HG03520 (cell line): Measurements from ENCODE around the gene CRIM1.

ENCODE experiments used
- ATAC-seq: cut with Tn5 transposase; IDR thresholded peaks from one replicate; pipeline ENCODE4 v1.9.1; 2021; ENCODE audit warnings: mild to moderate bottlenecking, moderate library complexity; ENCODE audit not compliant: unreplicated experiment

CRIM1 gene

DNA sequence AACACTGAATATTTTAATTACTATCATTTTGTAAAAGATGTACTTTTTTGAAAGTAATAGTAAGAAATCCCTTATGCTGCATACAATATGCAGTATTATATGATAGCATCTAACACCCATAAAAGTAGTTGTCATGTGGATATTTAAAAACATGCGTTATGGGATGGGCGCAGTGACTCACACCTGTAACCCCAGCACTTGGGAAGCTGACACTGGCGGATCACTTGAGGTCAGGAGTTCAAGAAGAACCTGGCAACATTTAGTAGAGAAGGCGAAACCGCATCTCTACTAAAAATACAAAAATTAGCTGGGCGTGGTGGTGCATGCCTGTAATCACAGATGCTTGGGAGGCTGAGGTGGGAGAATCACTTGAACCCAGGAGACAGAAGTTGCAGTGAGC, 153.5 kb downstream of the CRIM1 start:
- no peak for ATAC-seq

DNA sequence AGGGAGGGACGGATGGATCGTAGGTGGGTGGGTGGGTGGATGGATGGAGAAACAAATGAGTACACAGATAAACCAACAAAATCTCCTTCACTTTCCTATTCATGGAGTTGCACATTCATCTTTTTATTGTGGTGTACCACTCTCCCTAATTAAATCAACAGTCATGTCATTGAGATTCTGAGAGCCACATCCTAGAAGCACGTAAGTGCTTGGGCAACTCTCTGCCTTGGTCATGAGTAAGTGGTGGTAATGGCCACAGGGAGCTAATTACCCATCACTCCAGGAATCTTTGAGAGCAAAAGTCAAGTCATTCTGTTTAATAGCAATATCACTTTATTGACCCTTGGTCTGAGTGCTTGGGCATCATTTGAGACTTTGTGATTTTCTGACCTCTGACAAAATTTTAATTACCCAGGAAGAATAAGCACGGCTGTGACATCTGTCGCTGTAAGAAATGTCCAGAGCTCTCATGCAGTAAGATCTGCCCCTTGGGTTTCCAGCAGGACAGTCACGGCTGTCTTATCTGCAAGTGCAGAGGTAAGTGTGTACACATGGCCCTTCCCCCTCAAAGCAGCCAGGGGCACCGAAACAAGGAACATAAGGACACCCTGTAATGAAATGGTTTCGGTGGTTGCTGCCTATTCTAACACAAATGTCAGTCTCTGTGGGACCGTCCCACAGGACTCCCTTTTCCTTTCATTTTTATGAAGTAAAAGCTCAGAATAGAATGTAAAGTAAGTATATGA, 156.5 kb downstream of the CRIM1 start:
- no peak for ATAC-seq

- ATAC-seq, result no peak
These were observed 157.1 kb downstream of the CRIM1 start for GRCh38 chr2:36512705-36513104.

DNA sequence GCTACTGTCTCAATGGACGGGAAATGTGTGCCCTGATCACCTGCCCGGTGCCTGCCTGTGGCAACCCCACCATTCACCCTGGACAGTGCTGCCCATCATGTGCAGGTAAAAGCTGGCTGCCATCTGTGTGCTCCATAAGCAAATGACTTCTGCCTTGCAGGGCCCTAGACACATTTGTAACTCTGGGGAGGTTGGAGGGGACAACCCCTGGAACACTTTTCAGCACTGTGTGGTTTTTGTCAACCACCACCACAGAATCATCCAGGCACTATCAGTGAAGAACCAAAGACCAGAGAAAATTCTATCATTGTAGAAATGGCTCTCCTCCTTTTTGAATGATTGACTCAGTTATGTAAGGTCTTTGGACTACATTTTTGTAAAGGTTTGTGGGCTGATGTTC, 158.1 kb downstream of the CRIM1 start:
- ATAC-seq, result no peak

DNA sequence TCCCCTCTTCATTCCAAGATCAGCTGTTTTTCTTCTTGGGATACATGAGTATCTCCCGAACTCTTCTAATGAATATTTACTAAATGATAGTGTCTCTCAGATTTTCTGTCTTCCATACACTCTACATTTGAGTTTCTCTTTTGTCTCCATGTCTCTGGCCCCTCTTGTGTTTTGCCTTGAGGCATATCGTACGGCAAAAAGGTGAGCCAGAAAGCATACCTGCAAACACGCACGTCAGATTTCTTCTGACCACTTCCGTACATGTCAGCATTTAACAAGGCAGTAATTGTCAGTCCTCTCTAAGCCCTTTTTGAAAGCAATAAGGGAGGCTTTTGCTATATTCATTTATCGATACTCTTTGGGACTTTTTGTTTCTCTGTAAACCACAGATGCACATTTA, 160.0 kb downstream of the CRIM1 start:
- ATAC-seq, result no peak

DNA sequence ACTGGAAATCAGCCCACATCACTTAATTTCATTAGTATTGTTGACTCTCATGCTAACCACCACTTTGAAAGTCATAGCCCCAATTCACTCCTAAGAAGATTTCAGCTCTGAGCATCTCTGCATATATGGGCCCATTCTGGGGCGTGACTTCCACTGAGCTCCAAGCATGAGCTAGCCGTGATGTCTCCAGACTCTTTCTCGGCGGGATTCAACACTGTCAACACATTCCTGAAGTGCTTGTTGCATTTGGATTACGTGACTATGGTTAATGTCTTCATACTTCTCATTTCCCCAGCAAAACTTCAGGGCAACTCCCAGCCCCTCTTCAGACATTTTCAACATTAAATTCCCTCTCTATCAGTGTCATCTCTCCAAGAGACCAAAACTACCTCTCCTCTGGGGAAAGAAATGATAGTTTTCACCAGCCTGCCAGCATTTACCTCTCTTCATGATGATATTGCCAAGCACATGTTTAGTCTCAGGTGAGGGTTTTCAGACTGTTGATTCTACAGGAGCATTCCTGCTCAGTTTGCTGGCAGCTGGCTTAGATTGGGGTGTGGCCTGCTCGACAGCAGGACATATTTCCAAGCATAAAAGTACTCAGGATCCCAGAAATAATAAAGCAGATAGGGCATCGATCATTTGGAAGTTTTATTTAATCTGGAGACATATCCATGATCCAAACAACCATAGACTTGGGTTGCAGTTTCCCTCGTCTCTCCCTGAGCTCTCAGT, 160.7 kb downstream of the CRIM1 start:
- ATAC-seq, result no peak

DNA sequence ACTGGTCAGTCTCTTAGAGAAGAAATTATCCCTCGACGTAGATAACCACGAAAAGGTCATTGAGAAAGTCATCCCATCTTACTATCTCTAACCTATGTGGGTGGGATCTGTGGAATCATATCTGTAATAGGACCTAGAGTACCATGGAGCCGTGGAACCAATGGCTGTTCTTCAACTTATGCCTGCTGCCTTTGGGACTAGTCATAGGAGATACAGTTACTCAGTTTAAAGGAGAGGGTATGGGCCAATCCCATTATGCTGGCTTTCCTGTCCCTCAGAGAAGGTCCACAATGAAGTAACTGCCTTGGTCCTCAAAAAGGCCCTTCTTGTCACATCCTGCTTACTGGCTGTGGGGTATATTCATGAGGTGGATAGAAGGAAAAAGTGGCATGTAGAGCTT, 164.9 kb downstream of the CRIM1 start:
- no peak for ATAC-seq

- no peak for ATAC-seq
These were observed 167.6 kb downstream of the CRIM1 start for GRCh38 chr2:36523153-36523552.

DNA sequence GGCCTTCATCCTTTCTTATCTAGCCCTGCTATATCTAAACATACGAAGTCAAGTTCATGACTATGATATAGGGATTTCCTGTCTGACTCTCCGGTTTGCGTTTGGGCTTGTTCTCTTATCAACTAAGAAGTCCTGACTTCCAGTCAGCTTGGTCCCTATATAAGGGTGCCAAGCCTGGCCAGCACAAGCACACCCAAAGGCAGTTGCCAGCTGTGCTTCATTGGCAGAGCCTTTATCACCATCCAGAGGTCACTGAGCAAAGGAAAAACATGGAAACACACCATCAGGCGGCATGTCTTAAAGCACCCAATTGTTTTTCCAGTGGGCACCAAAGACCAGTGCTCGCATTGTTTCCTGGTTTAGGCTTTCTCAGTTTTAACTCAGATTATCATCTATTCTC, 169.7 kb downstream of the CRIM1 start:
- ATAC-seq, result no peak

DNA sequence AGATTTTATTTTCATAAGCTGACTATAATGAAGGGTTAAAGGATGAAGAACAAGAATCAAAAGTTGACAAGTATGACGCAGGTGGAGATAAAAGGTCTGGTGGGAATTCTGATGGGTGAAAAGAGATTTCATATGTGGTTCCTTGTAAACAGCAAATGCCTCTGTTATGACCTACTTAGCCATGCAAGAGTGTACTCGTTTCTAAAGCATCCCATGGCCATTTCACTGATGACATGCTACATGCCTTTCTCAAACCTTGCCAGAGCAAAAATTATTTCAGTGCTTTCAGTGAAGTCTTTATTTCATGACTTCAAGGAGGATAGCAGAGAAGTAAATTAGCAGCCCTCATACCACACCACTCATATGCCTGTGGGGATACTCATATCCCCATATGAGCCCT, 170.6 kb downstream of the CRIM1 start:
- no peak for ATAC-seq

GRCh38 chr2:36528274-36528673, 172.7 kb downstream of the CRIM1 start:
- peak; percentile 67 for ATAC-seq

DNA sequence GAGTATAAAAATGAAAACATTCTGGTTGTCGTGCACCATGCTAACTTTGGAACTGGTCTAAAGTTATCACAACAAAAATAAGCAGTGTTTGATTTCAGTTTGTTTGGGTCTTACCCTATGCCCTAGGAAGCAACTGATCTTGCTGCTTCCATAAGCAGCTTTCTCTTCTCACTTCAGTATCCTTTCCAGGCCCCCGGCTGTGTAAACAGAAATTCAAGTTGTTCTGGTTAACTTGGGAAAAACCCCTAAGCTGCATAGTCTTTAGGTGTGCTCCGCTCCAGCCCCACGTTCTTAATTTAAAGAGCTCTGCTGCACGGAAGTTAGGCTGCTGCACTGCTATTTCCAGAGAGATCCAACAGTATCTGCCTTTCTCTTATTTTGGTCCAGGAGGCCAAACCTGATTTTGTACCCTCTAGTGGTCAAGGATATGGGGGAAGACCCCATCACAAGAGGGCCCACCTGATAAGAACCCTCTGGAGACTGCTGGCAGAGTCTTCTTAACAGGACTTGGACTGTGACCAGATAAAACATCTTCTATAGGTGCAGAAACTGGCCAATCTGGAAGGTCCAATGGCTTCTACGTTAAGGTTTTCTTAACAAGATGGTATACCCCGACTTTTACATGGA, 173.3 kb downstream of the CRIM1 start:
- ATAC-seq, result peak; percentile 6

DNA sequence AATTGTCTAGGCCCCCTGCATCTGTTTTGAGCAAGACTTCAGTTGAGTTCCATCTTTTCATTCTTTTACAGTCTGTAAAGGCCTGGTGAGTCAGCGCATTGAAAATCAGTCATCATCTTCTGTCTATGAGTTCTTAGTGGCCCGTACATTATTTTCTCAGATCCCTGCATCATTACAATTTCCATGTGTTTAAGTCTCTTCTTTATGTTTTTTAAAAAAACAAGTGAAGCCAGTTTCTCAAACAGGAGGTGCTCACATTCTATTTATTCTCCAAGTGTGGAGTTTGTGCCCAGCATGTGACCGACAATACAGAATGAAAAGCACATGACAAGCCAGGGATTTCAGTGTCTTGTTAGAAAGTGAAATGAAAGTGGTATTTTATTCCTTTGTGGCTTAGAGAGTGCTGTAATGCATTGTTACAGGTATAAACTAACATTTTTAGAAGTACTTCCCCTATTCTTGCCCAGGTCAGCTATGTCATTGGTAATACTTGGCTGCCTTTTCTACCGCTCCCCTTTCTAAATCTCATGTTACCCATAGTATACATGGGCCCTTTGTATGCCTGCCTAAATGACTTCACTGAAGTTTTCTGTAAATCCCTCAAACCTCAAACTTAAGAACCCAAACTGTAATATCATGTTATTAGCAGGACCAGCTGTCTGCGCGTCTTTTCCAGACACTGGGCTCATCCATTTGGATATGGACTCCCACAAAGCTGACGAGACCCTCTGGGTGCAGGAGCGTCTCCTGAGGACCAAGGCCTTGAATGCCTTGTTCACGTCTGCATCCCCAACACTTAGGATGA, 174.8 kb downstream of the CRIM1 start:
- peak; percentile 57 for ATAC-seq

DNA sequence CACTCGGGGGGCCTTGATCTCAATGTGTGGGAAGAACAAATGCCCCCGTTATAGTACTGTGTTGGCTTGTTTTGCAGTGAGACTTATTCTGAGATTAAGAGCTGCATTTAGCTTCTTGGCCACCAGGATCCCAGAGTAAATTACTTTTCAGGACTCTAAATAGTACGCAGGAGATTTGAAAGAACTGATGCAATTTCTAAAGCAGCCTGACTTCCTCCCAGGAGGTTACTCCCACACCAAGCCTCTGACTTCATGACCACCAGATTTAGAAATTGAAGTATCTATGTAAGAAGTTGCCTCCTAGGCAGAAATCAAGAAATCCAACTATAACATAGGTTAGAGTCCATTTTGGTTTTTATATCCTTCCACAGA, 175.4 kb downstream of the CRIM1 start:
- ATAC-seq, result no peak

DNA sequence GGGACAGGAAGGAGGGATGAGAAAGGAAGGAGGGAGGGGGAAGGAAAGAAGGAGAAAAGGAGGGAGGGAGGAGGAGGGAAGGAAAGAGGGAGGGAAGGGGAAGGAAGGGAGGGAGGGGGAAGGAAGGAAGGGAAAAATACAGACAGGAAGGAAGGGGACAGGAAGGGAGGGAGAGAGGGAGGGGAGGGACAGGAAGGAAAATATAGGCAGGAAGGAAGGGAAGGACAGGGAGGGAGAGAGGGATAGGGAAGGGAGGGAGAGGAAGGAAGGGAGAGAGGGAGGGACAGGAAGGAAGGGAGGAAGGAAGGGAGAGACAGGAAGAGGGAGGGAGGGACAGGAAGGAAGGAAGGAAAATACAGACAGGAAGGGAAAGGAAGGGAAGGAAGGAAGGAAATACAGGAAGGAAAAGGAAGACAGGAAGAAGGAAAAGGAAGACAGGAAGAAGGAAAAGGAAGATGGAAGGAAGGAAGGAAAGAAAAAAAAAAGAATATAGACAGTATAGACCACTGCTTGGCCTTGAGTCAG, 178.8 kb downstream of the CRIM1 start:
- no peak for ATAC-seq

DNA sequence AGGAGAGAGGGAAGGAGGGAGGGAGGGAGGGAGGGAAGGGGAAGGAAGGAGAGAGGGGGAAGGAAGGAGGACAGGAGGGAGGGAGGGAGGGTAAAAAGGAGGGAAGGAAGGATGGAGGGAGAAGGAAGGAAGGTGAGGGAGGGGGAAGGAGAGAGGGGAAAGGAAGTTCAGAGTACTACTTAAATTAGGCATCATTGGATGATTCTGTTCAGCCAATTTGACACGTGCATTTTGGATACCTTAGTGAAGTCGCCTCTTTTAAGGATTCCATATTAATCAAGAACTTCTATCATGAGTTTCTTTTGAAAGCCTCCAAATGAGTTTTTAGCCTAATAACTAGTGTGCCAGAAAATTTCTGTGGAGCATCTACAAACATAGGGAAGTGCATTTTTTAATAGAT, 179.5 kb downstream of the CRIM1 start:
- no peak for ATAC-seq

- no peak for ATAC-seq
These were observed 181.2 kb downstream of the CRIM1 start for GRCh38 chr2:36536776-36537175.

DNA sequence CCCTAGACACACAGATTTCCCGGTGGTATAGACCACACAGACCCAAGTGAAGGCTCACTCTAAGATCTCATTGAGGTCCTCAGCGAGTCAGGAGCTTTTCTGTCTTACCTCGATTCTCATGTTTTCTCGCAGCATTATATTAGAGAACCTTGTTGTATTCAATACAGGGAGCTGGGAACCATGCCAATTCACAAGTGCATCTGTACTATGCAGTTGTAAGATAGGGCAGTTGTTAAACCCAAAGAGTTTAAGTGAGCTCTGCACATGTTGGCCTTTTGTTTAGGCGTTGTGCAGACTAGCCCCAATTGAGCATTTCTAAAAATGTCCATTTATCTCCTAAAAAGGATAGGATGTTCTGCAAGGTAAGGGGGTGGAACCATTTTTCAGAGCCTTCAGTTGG, 182.8 kb downstream of the CRIM1 start:
- no peak for ATAC-seq

DNA sequence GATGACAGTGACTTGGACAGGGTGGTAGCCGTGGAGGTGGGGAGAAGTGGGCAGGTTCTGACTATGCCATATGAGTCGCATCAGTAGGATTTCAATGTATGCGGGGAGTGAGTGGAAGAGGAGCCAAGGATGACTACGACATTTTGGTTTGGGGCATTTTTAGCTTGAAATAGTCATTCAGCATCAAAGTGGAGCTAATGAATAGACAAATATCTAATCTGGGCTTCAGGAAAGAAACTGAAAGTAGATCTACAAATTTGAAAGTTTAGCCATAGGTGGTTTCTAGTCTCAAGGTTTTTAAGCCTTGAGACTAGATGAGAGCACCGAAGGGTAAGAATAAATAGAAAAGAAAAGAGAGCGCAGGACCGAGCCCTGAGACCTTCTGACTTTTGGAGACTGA, 184.1 kb downstream of the CRIM1 start:
- ATAC-seq, result peak; percentile 52

DNA sequence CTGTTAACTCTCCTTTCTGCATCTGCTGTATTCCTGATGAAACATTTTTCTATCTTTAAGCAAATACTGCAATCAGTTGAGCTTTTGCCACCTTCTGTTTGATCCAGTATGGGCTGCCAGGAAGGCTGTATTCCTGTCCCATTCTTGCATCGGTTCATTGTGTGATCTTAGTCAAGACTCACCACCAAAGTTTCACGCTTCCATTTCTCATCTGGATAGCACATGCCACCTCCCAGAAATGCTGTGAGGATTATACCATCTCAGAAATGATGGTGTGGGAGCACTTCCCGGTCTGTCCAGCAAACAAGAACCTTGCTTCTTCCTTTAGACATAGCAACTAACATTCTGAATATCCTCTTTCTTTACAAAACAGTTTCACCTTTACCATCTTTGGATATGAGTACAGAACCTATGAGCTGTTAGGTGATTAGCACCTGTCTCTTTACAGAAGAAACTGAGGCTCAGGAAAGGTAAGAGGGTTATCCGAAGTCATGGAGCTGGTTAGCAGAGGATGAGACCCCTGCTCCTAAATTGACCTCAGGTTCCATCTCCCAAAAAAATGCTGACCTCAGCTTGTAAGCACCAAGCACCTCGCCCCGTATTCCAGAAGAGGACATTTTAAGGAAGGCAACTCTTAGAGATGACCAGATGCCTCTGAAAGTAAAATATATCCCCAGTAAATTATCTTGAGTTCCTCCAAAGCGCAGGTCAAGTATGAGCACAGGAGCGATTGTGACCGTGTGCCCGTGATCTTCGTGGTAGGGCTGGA, 185.6 kb downstream of the CRIM1 start:
- no peak for ATAC-seq
